ENCODE results near the gene TMEM272.

DNA sequence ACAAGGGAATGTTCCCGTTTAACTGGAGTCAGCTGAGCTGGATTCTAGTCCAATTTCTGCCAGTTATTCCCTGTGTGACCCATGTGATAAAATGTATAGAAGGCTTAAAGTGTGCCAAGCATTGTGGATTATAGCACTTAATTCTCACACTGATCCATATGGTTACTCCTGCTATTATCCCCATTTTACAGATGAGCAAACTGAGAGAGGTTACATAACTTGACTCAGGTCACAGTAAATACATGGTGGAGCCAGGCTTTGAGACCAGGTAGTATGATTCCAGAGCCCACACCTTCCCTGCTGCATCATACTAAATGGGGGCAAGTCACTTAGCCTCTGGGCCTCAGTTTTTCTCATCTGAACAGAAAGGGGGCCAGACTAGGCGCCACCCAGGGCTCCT, 39.1 kb downstream of the TMEM272 start:
- TF ChIP-seq POLR2AphosphoS5 (IDR thresholded peaks at IDR 0.05; ENCODE audit: borderline replicate concordance, low read depth, low read length) (no peak), EZH2 (IDR thresholded peaks at IDR 0.05) (no peak)

Data from SK-N-MC (cell line).